ENCODE measurements around the gene ZNF654.
A peak's percentile ranks its signal among the peaks of the same experiment; 100 is the strongest.

The ZNF654 gene

GRCh38 chr3:88057630-88058305, 1.3 kb upstream of the ZNF654 start:
- DNase-seq (ENCODE audit: low read depth), result no peak
- H3K4me3 ChIP-seq (ENCODE audit: low read depth, low read length), result peak overlapping the region; percentile 89
- TF ChIP-seq MAX (IDR thresholded peaks at IDR 0.05; ENCODE audit: low read depth, low read length) (no peak), MYC (IDR thresholded peaks at IDR 0.05; ENCODE audit: low read depth, low read length) (no peak), POLR2A (IDR thresholded peaks at IDR 0.05; ENCODE audit: extremely low read depth, insufficient read length) (no peak), CTCF (IDR thresholded peaks at IDR 0.05; ENCODE audit: low read depth, low read length) (no peak)

- DNase-seq (ENCODE audit: low read depth), result no peak
- H3K4me3 ChIP-seq (ENCODE audit: low read depth, low read length), result peak overlapping the region; percentile 89
- TF ChIP-seq MYC (IDR thresholded peaks at IDR 0.05; ENCODE audit: low read depth, low read length) (no peak), CTCF (IDR thresholded peaks at IDR 0.05; ENCODE audit: low read depth, low read length) (no peak), MAX (IDR thresholded peaks at IDR 0.05; ENCODE audit: low read depth, low read length) (no peak), POLR2A (IDR thresholded peaks at IDR 0.05; ENCODE audit: extremely low read depth, insufficient read length) (no peak)
Measured at GRCh38 chr3:88058306-88058580, 812 bp upstream of the ZNF654 start.

GRCh38 chr3:88059380-88060170, 520 bp downstream of the ZNF654 start:
- no peak for TF ChIP-seq POLR2A (IDR thresholded peaks at IDR 0.05; ENCODE audit: extremely low read depth, insufficient read length)
- TF ChIP-seq MYC (IDR thresholded peaks at IDR 0.05; ENCODE audit: low read depth, low read length), result 0 out of 2 replicates have a peak, but pooled peaks have one; percentile 12
- peak overlapping the region; percentile 92 for H3K4me3 ChIP-seq (ENCODE audit: low read depth, low read length)
- peak; percentile 17 for DNase-seq (ENCODE audit: low read depth)

GRCh38 chr3:88061746-88062145, 2.7 kb downstream of the ZNF654 start:
- DNase-seq (ENCODE audit: low read depth), result peak; percentile 44
- TF ChIP-seq POLR2A (IDR thresholded peaks at IDR 0.05; ENCODE audit: extremely low read depth, insufficient read length) (no peak), MYC (IDR thresholded peaks at IDR 0.05; ENCODE audit: low read depth, low read length) (no peak), CTCF (IDR thresholded peaks at IDR 0.05; ENCODE audit: low read depth, low read length) (no peak), MAX (IDR thresholded peaks at IDR 0.05; ENCODE audit: low read depth, low read length) (no peak)
- peak overlapping the region; percentile 92 for H3K4me3 ChIP-seq (ENCODE audit: low read depth, low read length)

GRCh38 chr3:88075072-88075471, 16.0 kb downstream of the ZNF654 start:
- TF ChIP-seq MAX (IDR thresholded peaks at IDR 0.05; ENCODE audit: low read depth, low read length) (no peak), MYC (IDR thresholded peaks at IDR 0.05; ENCODE audit: low read depth, low read length) (no peak), CTCF (IDR thresholded peaks at IDR 0.05; ENCODE audit: low read depth, low read length) (no peak), POLR2A (IDR thresholded peaks at IDR 0.05; ENCODE audit: extremely low read depth, insufficient read length) (no peak)
- no peak for DNase-seq (ENCODE audit: low read depth)
- H3K4me3 ChIP-seq (ENCODE audit: low read depth, low read length), result no peak overlapping the region

- TF ChIP-seq CTCF (IDR thresholded peaks at IDR 0.05; ENCODE audit: low read depth, low read length) (no peak), MAX (IDR thresholded peaks at IDR 0.05; ENCODE audit: low read depth, low read length) (no peak), POLR2A (IDR thresholded peaks at IDR 0.05; ENCODE audit: extremely low read depth, insufficient read length) (no peak), MYC (IDR thresholded peaks at IDR 0.05; ENCODE audit: low read depth, low read length) (no peak)
- H3K4me3 ChIP-seq (ENCODE audit: low read depth, low read length), result no peak overlapping the region
- DNase-seq (ENCODE audit: low read depth), result no peak
Measured at GRCh38 chr3:88075497-88075896, 16.4 kb downstream of the ZNF654 start.
